Measurements from ENCODE around the gene CDCA5. TPM values are rescaled to one million over a fixed set of nuclear protein-coding genes. Genes with fewer than 3 reads are reported as not detected.

CDCA5 gene, protein sequence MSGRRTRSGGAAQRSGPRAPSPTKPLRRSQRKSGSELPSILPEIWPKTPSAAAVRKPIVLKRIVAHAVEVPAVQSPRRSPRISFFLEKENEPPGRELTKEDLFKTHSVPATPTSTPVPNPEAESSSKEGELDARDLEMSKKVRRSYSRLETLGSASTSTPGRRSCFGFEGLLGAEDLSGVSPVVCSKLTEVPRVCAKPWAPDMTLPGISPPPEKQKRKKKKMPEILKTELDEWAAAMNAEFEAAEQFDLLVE
- under 1 TPM in 5 of 6 donors, not detected in 1; 0.11 to 1.00 (median 0.47) TPM for polyA plus RNA-seq (ENCODE audit: low read depth in 6 of 6)

DNA sequence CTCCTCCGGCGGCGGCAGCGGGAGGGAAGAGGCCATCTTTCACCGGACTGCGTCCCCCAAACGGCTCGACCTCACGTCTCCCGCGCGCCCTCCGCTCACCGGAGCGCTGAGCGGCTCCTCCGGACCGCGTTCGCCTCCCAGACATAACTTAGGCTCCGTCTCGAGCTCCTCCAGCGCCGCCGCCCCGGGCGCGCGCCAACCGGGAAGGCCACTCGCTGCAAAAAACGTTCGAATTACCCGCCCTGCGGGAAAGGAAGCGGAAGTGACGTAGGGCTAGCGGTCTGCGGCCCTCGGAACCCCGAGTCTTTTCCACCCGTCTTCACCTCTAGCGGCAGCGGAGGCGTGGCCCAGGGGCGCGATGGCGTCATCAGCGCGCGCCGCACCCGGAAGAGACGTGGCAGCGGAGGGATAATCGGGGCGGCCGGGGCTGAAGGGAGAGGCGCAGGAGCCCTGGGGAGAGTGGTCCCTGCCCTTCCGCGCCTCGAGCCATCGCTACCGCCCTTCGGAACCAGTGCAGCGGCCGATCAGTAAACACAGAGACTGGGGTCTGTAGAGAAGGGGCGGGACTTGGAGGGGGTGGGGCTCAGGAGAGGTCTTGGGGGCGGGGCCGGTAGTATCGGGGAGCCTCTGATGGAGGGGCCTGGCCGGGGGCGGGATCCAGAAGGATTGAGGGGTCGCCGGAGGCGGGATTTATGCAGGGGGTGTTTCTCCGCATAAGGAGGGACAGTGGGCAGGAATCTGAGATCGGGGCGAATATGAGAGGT, at the start of gene CDCA5, which contains the start of gene ZFPL1:
CDCA5 (minus strand) TSS at position 207 of the 764 bp plus-strand sequence; CDS start at position 145, 62 bp downstream.
ZFPL1 (plus strand) TSS at position 389 of the 764 bp plus-strand sequence. CDS start 477 bp downstream, outside the sequence.
- Mint-ChIP-seq H3K9me3 (no peaks in the 10 kb centered on the region), H3K4me3 (peak within 1 kb of the TSS; percentile 94 to 99 (median 96)), H3K27ac (peak within 1 kb of the TSS; percentile 94 to 99 (median 98)), H3K4me1 (peaks cover 34 to 42% (median 35%) of the 10 kb centered on the region in 3 donors), H3K36me3 (peaks cover 6 to 17% of the 10 kb centered on the region in 2 donors), H3K27me3 (no peaks in the 10 kb centered on the region)
- ATAC-seq (ENCODE audit: low read depth in 2 of 2) = peak; percentile 94 to 95
- DNase-seq = peak; percentile 96

DNA sequence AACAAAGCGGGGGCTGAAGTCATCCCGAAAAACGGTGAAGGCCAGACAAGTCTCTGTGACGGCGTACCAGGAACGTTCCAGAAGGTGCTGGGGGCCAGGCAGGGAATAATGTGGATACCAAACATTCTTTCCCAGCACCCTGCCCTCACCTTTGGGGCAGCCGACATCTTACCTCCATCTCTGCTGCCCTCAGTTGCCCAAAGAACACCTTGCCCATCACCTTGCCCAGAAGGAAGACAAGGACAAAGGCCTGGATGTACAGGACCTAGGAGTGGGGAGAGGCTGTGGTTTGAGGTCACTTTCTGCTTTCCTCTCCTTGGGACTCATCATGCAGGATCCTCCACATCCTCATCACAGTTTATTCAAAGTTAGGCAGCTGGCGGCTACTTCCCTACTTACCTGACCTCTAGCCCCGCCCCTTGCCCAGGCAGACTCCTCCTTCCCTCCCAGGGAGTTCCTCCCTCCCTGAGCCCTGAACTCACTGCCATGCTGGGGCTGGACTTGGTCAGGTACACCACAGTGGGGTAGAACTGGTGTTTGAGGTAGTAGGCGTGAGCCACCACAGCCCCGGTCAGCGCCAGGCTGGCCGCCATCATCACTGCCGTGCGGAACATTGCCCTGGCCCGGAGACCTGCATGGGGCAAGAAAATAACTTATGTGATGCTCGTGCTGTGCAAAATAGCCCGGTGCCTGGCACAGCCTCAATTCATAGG, 49.3 kb upstream of the CDCA5 start:
- peak overlapping the region; percentile 91 to 100 (median 99) for H3K4me3 Mint-ChIP-seq
- DNase-seq (peak; percentile 68), ATAC-seq (ENCODE audit: low read depth in 2 of 2) (no peak)
- peaks cover 55 to 77% (median 71%) of the 10 kb centered on the region in 3 donors for H3K4me1 Mint-ChIP-seq
- H3K36me3 Mint-ChIP-seq = peaks cover 6 to 27% of the 10 kb centered on the region in 2 donors
- H3K27ac Mint-ChIP-seq = peak overlapping the region; percentile 97 to 100 (median 99)
- no peaks in the 10 kb centered on the region for H3K9me3 Mint-ChIP-seq
- no peaks in the 10 kb centered on the region for H3K27me3 Mint-ChIP-seq

DNA sequence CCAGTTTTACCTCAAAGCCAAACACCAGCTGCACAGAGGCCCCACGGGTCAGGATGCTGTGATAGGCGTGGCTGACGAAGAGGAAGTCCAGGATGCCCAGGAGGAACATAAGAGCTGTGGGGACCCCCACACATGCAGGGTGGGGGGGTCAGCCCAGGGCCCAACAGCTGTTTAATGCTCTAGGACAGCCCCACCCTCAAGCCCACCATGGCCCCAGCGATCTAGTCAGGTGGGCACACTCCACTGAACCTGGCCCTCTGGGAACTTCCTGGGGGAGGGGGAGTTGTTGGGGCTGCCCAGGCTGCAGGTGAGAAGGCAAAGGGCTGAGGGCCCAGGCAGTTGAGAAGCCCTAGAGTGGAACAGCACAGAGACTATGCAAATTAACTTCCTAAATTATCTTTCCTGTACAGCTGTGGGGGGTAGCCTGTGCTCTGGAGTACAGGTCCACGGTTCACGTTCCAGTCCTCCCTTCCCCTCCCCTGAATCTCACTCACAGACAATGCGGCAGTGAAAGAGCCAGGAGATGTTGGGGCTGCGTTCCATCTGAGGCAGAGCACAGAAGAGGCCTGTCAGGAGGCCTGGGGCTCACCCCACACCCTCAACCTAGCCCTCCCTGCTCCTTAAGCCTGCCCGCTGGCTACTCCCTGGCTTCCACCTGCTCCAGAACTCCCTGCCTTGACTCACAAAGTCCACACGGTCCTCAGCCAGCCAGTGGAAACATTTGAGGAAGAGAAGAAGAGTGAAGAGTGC, 48.6 kb upstream of the CDCA5 start:
- Mint-ChIP-seq H3K4me3 (peak overlapping the region; percentile 91 to 100 (median 99)), H3K27ac (peak overlapping the region; percentile 97 to 100 (median 99)), H3K36me3 (peaks cover 6 to 27% of the 10 kb centered on the region in 2 donors), H3K9me3 (no peaks in the 10 kb centered on the region), H3K27me3 (no peaks in the 10 kb centered on the region), H3K4me1 (peaks cover 56 to 74% (median 68%) of the 10 kb centered on the region in 3 donors)
- ATAC-seq (ENCODE audit: low read depth in 2 of 2) (peak; percentile 55 to 57), DNase-seq (peak; percentile 83)

DNA sequence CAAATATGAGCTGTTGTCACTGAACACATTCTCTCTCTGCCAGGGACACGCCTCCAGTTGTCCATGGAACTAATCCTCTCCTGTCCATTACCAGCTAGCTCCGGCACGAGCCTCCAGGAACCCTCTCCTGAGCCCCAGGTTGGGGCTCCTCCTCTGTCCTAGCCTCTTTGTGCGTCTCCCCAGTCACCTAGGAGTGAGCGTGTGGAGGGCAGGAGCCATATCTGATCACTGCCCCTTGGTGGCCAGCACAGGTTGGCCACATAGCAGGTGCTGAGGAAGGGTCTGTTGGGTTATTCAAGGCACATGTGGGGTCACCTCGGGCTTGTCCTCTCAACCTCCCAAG, 48.0 kb upstream of the CDCA5 start:
- no peaks in the 10 kb centered on the region for H3K27me3 Mint-ChIP-seq
- peak overlapping the region; percentile 97 to 100 (median 99) for H3K27ac Mint-ChIP-seq
- H3K9me3 Mint-ChIP-seq = no peaks in the 10 kb centered on the region
- peak overlapping the region; percentile 91 to 100 (median 99) for H3K4me3 Mint-ChIP-seq
- peaks cover 6 to 27% of the 10 kb centered on the region in 2 donors for H3K36me3 Mint-ChIP-seq
- DNase-seq = no peak
- ATAC-seq (ENCODE audit: low read depth in 2 of 2) = no peak
- H3K4me1 Mint-ChIP-seq = peaks cover 54 to 74% (median 64%) of the 10 kb centered on the region in 3 donors

DNA sequence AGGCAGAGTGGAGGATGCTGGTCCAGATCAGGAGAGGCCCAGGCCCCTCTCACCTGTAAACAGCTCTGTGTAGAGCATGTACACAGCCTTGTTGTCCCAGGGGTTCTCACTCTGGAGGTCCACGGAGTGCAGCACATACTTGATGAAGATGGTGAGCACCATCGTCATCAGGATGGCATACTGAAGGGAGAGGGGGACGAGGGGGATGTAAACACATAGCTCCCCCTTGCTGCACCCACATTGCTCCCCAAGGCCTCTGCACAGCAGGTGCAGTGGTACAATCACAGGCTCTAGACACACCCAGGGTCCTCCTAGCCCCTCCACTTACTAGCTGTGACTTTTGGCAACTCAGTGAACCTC, 47.6 kb upstream of the CDCA5 start:
- H3K27me3 Mint-ChIP-seq = no peaks in the 10 kb centered on the region
- DNase-seq (no peak), ATAC-seq (ENCODE audit: low read depth in 2 of 2) (no peak)
- peaks cover 6 to 27% of the 10 kb centered on the region in 2 donors for H3K36me3 Mint-ChIP-seq
- H3K27ac Mint-ChIP-seq = peak overlapping the region in 4 of 6 donors; percentile 95 to 100 (median 98)
- no peaks in the 10 kb centered on the region for H3K9me3 Mint-ChIP-seq
- peaks cover 50 to 75% (median 61%) of the 10 kb centered on the region in 3 donors for H3K4me1 Mint-ChIP-seq
- H3K4me3 Mint-ChIP-seq = peak overlapping the region; percentile 91 to 100 (median 99)

DNA sequence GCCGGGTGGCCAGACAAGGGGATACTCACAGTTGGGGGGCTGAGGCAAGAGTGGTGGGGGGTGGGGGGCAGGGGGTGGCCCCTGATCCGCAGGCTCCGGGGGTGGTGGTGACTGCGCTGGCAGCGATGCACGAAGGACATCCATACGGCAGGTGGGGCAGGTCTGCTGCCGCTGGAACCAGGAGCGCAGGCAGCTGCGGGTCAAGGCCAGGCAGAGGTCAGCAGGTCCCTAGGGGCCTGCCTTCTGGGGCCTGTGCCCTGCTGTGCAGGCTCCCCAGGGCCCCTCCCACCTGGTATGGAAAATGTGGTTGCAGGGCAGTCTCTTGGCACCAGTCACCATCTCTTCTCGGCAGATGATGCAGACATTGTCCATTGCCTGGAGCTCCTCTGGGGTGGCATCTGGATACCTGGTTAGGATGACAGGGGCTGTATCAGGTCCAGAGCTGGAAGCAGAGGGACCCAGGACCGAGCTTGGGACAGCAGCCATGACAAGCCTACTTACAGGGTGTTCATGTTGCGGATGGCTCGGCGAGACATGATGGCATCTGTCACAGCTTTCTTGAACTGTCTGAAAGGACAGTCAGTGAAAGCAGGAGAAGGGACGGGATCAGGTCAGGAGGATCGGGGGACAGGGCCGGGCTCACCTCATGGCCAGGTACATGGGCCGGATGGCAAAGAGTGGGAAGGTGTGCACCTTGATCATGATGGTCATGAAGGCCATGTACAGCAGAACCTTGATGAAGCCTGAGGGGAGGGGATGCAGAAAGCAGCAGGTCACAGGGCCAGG, 47.0 kb upstream of the CDCA5 start:
- Mint-ChIP-seq H3K27me3 (no peaks in the 10 kb centered on the region), H3K36me3 (peaks cover 6 to 27% of the 10 kb centered on the region in 2 donors), H3K27ac (peak overlapping the region in 5 of 6 donors; percentile 66 to 100 (median 95))

DNA sequence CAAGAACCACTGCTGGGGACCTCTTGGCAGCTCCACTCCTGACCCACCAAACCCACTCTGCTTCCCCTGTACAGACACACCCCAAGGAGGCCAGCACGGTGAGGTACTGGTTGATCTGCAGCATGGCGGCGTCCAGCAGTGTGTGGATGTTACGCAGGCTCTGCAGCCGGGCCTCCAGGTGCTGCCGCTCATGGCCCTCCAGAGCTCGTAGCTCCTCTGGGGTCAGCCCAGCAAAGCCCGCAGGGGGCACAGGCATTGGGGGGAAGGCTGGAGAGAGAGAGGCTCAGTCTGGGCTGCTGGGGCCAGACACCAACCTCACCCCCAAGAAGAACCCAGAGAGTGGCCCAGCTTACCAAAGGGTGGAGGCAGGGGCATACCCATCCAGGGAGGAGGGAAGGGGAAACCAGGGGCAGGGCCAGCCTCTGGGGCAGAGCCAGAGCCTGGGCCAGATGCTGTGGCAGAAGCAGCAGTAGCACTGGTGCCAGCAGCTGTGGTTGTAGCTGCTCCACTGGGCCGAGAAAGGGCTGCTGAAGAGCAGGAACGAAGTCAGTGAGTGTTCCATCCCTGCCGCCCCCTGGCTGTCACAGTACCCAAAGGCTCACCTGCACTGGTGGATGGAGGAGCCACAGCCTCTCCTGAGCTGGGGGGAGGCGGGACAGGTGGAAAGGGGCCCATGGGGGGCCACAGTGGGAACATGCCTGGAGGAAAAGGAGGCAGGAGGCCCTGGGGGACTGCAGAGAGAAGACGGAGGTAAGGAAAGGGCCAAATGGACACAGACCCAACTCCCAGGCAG, 46.0 kb upstream of the CDCA5 start:
- H3K36me3 Mint-ChIP-seq = peaks cover 6 to 27% of the 10 kb centered on the region in 2 donors
- ATAC-seq (ENCODE audit: low read depth in 2 of 2) (peak; percentile 15 to 19), DNase-seq (peak; percentile 44)
- H3K9me3 Mint-ChIP-seq = no peaks in the 10 kb centered on the region
- H3K27me3 Mint-ChIP-seq = no peaks in the 10 kb centered on the region
- peak overlapping the region; percentile 62 to 97 (median 82) for H3K4me3 Mint-ChIP-seq
- peak overlapping the region in 5 of 6 donors; percentile 60 to 97 (median 90) for H3K27ac Mint-ChIP-seq
- H3K4me1 Mint-ChIP-seq = peaks cover 40 to 61% (median 47%) of the 10 kb centered on the region in 3 donors

More for the DNA sequence above, 47.0 kb upstream of the CDCA5 start:
- Mint-ChIP-seq H3K4me1 (peaks cover 45 to 71% (median 55%) of the 10 kb centered on the region in 3 donors), H3K4me3 (peak overlapping the region; percentile 91 to 100 (median 99)), H3K9me3 (no peaks in the 10 kb centered on the region)
- DNase-seq = no peak
- ATAC-seq (ENCODE audit: low read depth in 2 of 2) = no peak

GRCh38 chr11:65128182-65129145, 44.6 kb upstream of the CDCA5 start:
- DNase-seq (no peak), ATAC-seq (ENCODE audit: low read depth in 2 of 2) (no peak)
- peaks cover 39 to 59% (median 57%) of the 10 kb centered on the region in 3 donors for H3K4me1 Mint-ChIP-seq
- H3K4me3 Mint-ChIP-seq = peak overlapping the region in 1 of 8 donors; percentile 15
- H3K27ac Mint-ChIP-seq = peak overlapping the region in 1 of 6 donors; percentile 90
- no peaks in the 10 kb centered on the region for H3K27me3 Mint-ChIP-seq
- H3K9me3 Mint-ChIP-seq = no peaks in the 10 kb centered on the region
- peaks cover 6 to 16% of the 10 kb centered on the region in 2 donors for H3K36me3 Mint-ChIP-seq

DNA sequence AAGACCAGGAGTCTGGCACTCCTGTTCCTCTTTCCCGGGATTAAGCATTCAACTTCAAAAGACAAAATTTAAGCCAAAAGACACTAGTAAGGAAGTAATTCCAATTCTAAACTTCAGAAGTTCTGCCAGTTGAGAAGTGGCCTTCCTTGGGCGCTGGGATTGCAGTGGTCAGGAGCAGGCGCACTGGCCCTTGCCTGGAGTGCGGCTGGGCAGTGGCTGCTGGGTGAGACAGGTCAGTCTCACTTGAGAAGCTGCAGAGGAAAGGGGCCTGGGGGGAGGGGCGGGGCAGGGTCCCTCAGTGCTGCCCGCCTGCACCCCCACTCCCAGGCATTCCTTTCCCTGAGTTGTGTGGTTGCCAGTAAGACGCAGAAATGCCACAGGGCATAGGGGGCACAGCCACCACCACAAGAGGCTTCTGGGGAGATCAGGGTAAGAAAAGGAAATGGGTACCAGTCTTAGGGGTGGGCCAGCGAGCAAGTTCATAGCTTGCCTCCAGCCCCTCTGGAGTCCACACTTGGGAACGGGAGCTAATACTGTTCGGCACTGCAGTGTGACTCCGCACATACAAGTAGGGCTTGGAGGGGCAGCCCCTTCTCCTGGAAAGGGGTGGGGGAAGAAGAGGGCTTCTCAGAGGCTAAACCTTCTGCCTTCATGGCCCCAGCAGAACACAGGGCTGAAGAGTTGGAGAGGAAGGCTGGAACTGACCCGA, 43.8 kb upstream of the CDCA5 start:
- no peak for DNase-seq
- Mint-ChIP-seq H3K36me3 (peaks cover 1 to 8% of the 10 kb centered on the region in 2 donors), H3K27ac (no peak overlapping the region), H3K4me3 (peak overlapping the region in 1 of 8 donors; percentile 21), H3K9me3 (no peaks in the 10 kb centered on the region), H3K4me1 (peaks cover 34 to 59% (median 54%) of the 10 kb centered on the region in 3 donors), H3K27me3 (no peaks in the 10 kb centered on the region)
- ATAC-seq (ENCODE audit: low read depth in 2 of 2) = no peak

DNA sequence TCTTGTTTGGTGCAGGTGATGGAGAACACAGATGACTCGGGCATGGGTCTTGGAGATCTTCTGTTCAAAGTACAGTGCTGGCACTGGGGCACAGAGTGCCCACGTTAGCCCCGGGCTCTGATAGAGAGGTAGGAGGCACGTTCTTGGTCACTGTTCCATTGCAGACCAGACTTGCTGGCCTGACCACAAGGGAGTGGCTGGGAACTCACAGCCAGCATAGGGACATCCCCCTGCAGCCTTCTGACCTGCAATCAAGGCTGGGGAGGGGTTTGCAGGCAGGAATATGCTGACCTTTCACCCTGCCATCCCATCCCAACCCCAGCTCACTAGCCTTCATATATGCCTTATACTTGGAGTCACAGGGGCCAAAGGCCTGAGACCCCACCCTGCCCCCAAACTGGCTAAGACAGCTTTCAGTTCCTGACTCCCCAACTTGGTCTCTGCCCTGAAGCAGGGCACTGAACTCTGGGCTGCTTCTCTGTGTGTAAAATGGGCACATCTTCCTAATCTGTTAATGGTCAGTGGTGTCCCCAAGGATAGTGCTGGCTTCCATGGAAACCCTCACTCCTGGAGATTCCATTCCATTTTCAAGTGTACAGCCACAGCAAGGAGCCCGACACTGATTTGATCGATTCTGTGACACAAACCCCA, 42.9 kb upstream of the CDCA5 start:
- Mint-ChIP-seq H3K4me1 (peaks cover 33 to 59% (median 54%) of the 10 kb centered on the region in 3 donors), H3K27ac (peak overlapping the region in 1 of 6 donors; percentile 95), H3K36me3 (peaks cover 0 to 5% of the 10 kb centered on the region in 2 donors), H3K27me3 (no peaks in the 10 kb centered on the region), H3K4me3 (peak overlapping the region in 2 of 8 donors; percentile 25 to 47), H3K9me3 (no peaks in the 10 kb centered on the region)
- DNase-seq (no peak), ATAC-seq (ENCODE audit: low read depth in 2 of 2) (no peak)
